GM19397 (cell line): Measurements from ENCODE around the gene CTAG1B.
"Not testable (repeated sequence)": the region's sequence is repeated elsewhere in the genome, so short reads cannot be mapped to it uniquely, and the experiment has no call there.

Source experiments
- ATAC-seq: cut with Tn5 transposase; IDR thresholded peaks from one replicate; pipeline ENCODE4 v1.9.1; 2021; ENCODE audit warnings: mild to moderate bottlenecking, moderate library complexity; ENCODE audit not compliant: unreplicated experiment

The CTAG1B gene

GRCh38 chrX:154628960-154629359, 9.9 kb upstream of the CTAG1B start:
- ATAC-seq = not testable (repeated sequence)

- not testable (repeated sequence) for ATAC-seq
Measured at GRCh38 chrX:154620767-154621414, 1.8 kb upstream of the CTAG1B start.

- not testable (repeated sequence) for ATAC-seq
Measured at GRCh38 chrX:154613586-154613985, 5.5 kb downstream of the CTAG1B start.

GRCh38 chrX:154611146-154611545, 7.9 kb downstream of the CTAG1B start:
- ATAC-seq = not testable (repeated sequence)

GRCh38 chrX:154608823-154609222, 10.3 kb downstream of the CTAG1B start:
- not testable (repeated sequence) for ATAC-seq

GRCh38 chrX:154607976-154608375, 11.1 kb downstream of the CTAG1B start:
- not testable (repeated sequence) for ATAC-seq

GRCh38 chrX:154607370-154607769, 11.7 kb downstream of the CTAG1B start:
- no peak for ATAC-seq

GRCh38 chrX:154605566-154605965, 13.5 kb downstream of the CTAG1B start:
- ATAC-seq = no peak

GRCh38 chrX:154603438-154604430, 15.3 kb downstream of the CTAG1B start:
- no peak for ATAC-seq

- ATAC-seq = no peak
Measured at GRCh38 chrX:154602766-154603437, 16.2 kb downstream of the CTAG1B start.

- no peak for ATAC-seq
Measured at GRCh38 chrX:154602226-154602625, 16.9 kb downstream of the CTAG1B start.

GRCh38 chrX:154600759-154601374, 18.2 kb downstream of the CTAG1B start:
- ATAC-seq = no peak

- ATAC-seq = no peak
Measured at GRCh38 chrX:154599531-154599930, 19.6 kb downstream of the CTAG1B start.

GRCh38 chrX:154598656-154599055, 20.4 kb downstream of the CTAG1B start:
- no peak for ATAC-seq

- no peak for ATAC-seq
Measured at GRCh38 chrX:154597221-154597620, 21.9 kb downstream of the CTAG1B start.

GRCh38 chrX:154596290-154596929, 22.7 kb downstream of the CTAG1B start:
- ATAC-seq = no peak

GRCh38 chrX:154595559-154596249, 23.4 kb downstream of the CTAG1B start:
- no peak for ATAC-seq

- no peak for ATAC-seq
Measured at GRCh38 chrX:154594491-154594890, 24.6 kb downstream of the CTAG1B start.

- ATAC-seq = no peak
Measured at GRCh38 chrX:154593201-154593600, 25.9 kb downstream of the CTAG1B start.

- no peak for ATAC-seq
Measured at GRCh38 chrX:154592505-154592904, 26.6 kb downstream of the CTAG1B start.
